HepG2 (cell line): ENCODE measurements around the gene COG5. TPM values are rescaled to one million over a fixed set of nuclear protein-coding genes. Genes with fewer than 3 reads are reported as not detected.

Experiments used
- ATF1 ChIP-seq: IDR thresholded peaks from 2 replicates; pipeline ENCODE4 v1.6.1; 2016; ENCODE audit warnings: mild to moderate bottlenecking, control low read depth
- CBX1 ChIP-seq: IDR thresholded peaks from one replicate; pipeline ENCODE4 v1.6.1; 2016; ENCODE audit warnings: antibody characterized with exemption, low read depth
- FOXA3 ChIP-seq: IDR thresholded peaks from 2 replicates; pipeline ENCODE4 v1.6.1; 2016; ENCODE audit warnings: missing genetic modification reagents, missing compliant biosample characterization
- MED1 ChIP-seq: sonication (generic); formaldehyde crosslinking; IDR thresholded peaks from 2 replicates; pipeline ENCODE4 v1.4.0; 2020; ENCODE audit warnings: missing genetic modification reagents
- SYNCRIP ChIP-seq: fragments of 200-400 bp; formaldehyde crosslinking; IDR thresholded peaks from 2 replicates; pipeline ENCODE4 v1.6.1; 2018; ENCODE audit warnings: mild to moderate bottlenecking, low read depth, low read length; ENCODE audit not compliant: insufficient read depth
- TAF1 ChIP-seq: sonication (generic); formaldehyde crosslinking; IDR thresholded peaks from 2 replicates; pipeline ENCODE4 v1.4.0; 2020; ENCODE audit warnings: missing genetic modification reagents
- ZKSCAN5 ChIP-seq: sonication (generic); formaldehyde crosslinking; IDR thresholded peaks from 2 replicates; pipeline ENCODE4 v1.5.1; 2020; ENCODE audit warnings: mild to moderate bottlenecking, missing genetic modification reagents
- ZNF24 ChIP-seq: fragments of 450-650 bp; IDR thresholded peaks from 2 replicates; pipeline ENCODE4 v1.6.1; 2017; ENCODE audit warnings: antibody characterized with exemption, mild to moderate bottlenecking
- ZNF251 ChIP-seq: sonication (generic); formaldehyde crosslinking; IDR thresholded peaks from 2 replicates; pipeline ENCODE4 v1.9.0; 2021; ENCODE audit warnings: mild to moderate bottlenecking, missing genetic modification reagents
- ZNF264 ChIP-seq: sonication (generic); formaldehyde crosslinking; IDR thresholded peaks from 2 replicates; pipeline ENCODE4 v1.4.0; 2020; ENCODE audit warnings: missing genetic modification reagents
- ZNF841 ChIP-seq: sonication (generic); formaldehyde crosslinking; IDR thresholded peaks from 2 replicates; pipeline ENCODE4 v1.8.1; 2023; ENCODE audit warnings: missing genetic modification reagents, borderline replicate concordance
- polyA plus RNA-seq, 8 experiments: library from polyadenylated mRNA; depleted of rRNA in 3 of 8; stranded (reverse) in 7 of 8; unstranded in 1 of 8; fragments of >200 nt; fragmentation: Illumina TruSeq in 4 of 8; extraction: Trizol in 4 of 8; gene quantifications; 2 replicates each; pipeline versions ENCODE4 v1.2.1 to v1.2.3, GENCODE V29; 2011 to 2016; ENCODE audit warnings: low read depth in 4 of 8, missing spikeins in 1 of 8, mixed read lengths in 1 of 8; ENCODE audit not compliant: insufficient read depth in 1 of 8
- total RNA-seq, 5 experiments: library from RNA; depleted of rRNA; stranded (reverse); fragments of >200 nt; fragmentation: Illumina TruSeq; extraction: Trizol; gene quantifications; 2 replicates each; pipeline ENCODE4 v1.2.3, GENCODE V29; 2016; ENCODE audit warnings: low read depth in 1 of 5
- TF ChIP-seq, protein P1 (sequence below): sonication (generic); formaldehyde crosslinking; IDR thresholded peaks from 2 replicates; pipeline ENCODE4 v1.4.0; 2020; ENCODE audit warnings: missing genetic modification reagents, borderline replicate concordance
- TF ChIP-seq, protein P2 (sequence below): sonication (generic); formaldehyde crosslinking; IDR thresholded peaks from 2 replicates; pipeline ENCODE4 v1.5.1; 2020; ENCODE audit warnings: missing genetic modification reagents, mild to moderate bottlenecking, borderline replicate concordance
- TF ChIP-seq, protein P3 (sequence below): sonication (generic); formaldehyde crosslinking; IDR thresholded peaks from 2 replicates; pipeline ENCODE4 v1.4.0; 2020; ENCODE audit warnings: low read depth, mild to moderate bottlenecking, missing genetic modification reagents
- TF ChIP-seq, protein P4 (sequence below): sonication (generic); formaldehyde crosslinking; IDR thresholded peaks from 2 replicates; pipeline ENCODE4 v1.5.1; 2020; ENCODE audit warnings: missing genetic modification reagents, mild to moderate bottlenecking, borderline replicate concordance
- TF ChIP-seq, protein P5 (sequence below): sonication (generic); formaldehyde crosslinking; IDR thresholded peaks from 2 replicates; pipeline ENCODE4 v1.4.0; 2020; ENCODE audit warnings: missing genetic modification reagents, borderline replicate concordance

COG5 gene
- total and polyA plus RNA-seq, 2 of the 13 experiments (the other 11 are each of a cell fraction or from before 2014, with no cell fraction given): 20.4 to 31.3 TPM

DNA sequence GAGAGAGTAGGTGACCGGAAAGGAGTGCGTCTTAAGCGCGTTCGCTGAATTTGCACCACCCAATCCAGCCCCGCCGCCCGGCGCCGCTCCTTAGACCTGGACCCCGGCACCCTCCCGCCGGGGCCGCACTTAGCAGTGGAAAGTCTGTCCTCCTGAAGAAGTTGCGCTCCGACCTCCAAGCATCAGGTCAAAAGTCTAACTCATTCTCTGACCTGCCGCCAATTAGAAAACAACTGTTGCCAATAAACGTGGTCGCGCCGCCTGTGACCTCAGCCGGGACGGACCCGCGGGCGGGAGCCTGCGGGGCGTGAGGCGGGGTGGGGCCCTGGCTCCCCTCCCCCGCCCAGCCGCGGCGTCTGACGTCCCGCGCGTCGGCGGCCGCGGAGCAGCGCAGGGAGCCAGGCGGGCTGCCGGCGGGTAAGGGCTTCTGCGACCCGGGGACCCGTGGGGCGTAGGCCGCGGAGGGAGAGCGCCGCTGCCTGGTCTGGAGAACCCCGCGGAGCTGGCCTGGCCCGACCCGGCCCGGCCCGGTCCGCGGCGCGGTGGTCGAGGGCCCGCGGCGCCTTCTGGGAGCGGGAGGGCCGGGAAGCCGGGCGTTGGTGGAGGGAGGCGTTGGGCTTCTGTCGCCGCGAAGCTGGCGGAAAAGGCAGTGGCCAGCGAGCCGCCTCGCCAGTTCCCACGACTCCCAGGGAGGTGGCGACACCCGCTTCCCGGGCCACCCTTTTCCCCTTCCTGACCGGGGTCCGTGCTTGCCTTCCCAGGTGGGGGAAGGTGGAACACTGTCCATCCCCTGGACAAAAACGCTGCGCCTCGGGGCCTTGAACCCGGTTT lies 16.4 kb upstream of the COG5 start, which contains the start of gene BCAP29 (continued):
- TF ChIP-seq, protein P1, sequence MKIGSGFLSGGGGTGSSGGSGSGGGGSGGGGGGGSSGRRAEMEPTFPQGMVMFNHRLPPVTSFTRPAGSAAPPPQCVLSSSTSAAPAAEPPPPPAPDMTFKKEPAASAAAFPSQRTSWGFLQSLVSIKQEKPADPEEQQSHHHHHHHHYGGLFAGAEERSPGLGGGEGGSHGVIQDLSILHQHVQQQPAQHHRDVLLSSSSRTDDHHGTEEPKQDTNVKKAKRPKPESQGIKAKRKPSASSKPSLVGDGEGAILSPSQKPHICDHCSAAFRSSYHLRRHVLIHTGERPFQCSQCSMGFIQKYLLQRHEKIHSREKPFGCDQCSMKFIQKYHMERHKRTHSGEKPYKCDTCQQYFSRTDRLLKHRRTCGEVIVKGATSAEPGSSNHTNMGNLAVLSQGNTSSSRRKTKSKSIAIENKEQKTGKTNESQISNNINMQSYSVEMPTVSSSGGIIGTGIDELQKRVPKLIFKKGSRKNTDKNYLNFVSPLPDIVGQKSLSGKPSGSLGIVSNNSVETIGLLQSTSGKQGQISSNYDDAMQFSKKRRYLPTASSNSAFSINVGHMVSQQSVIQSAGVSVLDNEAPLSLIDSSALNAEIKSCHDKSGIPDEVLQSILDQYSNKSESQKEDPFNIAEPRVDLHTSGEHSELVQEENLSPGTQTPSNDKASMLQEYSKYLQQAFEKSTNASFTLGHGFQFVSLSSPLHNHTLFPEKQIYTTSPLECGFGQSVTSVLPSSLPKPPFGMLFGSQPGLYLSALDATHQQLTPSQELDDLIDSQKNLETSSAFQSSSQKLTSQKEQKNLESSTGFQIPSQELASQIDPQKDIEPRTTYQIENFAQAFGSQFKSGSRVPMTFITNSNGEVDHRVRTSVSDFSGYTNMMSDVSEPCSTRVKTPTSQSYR (CRISPR knock-in tag): peak; percentile 79
- no peak for TF ChIP-seq ZNF24
- TF ChIP-seq, protein P2, sequence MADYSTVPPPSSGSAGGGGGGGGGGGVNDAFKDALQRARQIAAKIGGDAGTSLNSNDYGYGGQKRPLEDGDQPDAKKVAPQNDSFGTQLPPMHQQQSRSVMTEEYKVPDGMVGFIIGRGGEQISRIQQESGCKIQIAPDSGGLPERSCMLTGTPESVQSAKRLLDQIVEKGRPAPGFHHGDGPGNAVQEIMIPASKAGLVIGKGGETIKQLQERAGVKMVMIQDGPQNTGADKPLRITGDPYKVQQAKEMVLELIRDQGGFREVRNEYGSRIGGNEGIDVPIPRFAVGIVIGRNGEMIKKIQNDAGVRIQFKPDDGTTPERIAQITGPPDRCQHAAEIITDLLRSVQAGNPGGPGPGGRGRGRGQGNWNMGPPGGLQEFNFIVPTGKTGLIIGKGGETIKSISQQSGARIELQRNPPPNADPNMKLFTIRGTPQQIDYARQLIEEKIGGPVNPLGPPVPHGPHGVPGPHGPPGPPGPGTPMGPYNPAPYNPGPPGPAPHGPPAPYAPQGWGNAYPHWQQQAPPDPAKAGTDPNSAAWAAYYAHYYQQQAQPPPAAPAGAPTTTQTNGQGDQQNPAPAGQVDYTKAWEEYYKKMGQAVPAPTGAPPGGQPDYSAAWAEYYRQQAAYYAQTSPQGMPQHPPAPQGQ (CRISPR knock-in tag): no peak
- 0 out of 2 replicates have a peak, but pooled peaks have one; percentile 28 for TF ChIP-seq ATF1 (CRISPR knock-in tag)
- TF ChIP-seq ZNF841 (CRISPR knock-in tag): no peak
- no peak for TF ChIP-seq FOXA3 (CRISPR knock-in tag)
- TF ChIP-seq, protein P3, sequence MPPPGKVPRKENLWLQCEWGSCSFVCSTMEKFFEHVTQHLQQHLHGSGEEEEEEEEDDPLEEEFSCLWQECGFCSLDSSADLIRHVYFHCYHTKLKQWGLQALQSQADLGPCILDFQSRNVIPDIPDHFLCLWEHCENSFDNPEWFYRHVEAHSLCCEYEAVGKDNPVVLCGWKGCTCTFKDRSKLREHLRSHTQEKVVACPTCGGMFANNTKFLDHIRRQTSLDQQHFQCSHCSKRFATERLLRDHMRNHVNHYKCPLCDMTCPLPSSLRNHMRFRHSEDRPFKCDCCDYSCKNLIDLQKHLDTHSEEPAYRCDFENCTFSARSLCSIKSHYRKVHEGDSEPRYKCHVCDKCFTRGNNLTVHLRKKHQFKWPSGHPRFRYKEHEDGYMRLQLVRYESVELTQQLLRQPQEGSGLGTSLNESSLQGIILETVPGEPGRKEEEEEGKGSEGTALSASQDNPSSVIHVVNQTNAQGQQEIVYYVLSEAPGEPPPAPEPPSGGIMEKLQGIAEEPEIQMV: peak; percentile 36; the same call in 1 of the 2 replicates
- TF ChIP-seq CBX1: no peak
- no peak for TF ChIP-seq ZKSCAN5 (CRISPR knock-in tag)
- no peak for TF ChIP-seq ZNF251 (CRISPR knock-in tag)
- TF ChIP-seq, protein P4, sequence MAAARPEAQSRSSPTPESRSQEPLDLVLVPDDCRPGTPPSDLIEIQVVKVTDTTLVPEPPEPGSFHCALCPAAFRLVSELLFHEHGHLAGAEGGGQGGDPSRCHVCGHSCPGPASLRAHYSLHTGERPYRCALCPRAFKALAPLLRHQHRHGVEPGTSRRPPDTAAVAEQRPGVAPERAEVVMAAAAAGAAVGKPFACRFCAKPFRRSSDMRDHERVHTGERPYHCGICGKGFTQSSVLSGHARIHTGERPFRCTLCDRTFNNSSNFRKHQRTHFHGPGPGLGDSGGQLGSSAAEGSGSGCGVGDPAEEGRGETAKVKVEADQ: no peak
- no peak; the same call in 1 of the 2 replicates for TF ChIP-seq ZNF264 (CRISPR knock-in tag)
- no peak for TF ChIP-seq SYNCRIP
- TF ChIP-seq TAF1 (CRISPR knock-in tag): no peak; the same call in 1 of the 2 replicates
- no peak; the same call in 1 of the 2 replicates for TF ChIP-seq MED1 (CRISPR knock-in tag)
- TF ChIP-seq, protein P5, sequence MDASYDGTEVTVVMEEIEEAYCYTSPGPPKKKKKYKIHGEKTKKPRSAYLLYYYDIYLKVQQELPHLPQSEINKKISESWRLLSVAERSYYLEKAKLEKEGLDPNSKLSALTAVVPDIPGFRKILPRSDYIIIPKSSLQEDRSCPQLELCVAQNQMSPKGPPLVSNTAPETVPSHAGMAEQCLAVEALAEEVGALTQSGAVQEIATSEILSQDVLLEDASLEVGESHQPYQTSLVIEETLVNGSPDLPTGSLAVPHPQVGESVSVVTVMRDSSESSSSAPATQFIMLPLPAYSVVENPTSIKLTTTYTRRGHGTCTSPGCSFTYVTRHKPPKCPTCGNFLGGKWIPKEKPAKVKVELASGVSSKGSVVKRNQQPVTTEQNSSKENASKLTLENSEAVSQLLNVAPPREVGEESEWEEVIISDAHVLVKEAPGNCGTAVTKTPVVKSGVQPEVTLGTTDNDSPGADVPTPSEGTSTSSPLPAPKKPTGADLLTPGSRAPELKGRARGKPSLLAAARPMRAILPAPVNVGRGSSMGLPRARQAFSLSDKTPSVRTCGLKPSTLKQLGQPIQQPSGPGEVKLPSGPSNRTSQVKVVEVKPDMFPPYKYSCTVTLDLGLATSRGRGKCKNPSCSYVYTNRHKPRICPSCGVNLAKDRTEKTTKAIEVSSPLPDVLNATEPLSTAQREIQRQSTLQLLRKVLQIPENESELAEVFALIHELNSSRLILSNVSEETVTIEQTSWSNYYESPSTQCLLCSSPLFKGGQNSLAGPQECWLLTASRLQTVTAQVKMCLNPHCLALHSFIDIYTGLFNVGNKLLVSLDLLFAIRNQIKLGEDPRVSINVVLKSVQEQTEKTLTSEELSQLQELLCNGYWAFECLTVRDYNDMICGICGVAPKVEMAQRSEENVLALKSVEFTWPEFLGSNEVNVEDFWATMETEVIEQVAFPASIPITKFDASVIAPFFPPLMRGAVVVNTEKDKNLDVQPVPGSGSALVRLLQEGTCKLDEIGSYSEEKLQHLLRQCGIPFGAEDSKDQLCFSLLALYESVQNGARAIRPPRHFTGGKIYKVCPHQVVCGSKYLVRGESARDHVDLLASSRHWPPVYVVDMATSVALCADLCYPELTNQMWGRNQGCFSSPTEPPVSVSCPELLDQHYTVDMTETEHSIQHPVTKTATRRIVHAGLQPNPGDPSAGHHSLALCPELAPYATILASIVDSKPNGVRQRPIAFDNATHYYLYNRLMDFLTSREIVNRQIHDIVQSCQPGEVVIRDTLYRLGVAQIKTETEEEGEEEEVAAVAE (CRISPR knock-in tag): no peak
